KMS-11 (cell line): ENCODE measurements around the gene SNUPN.

Experiments
- H2AFZ ChIP-seq: fragments of 200-600 bp; sonication (generic); 2 replicates; pipeline ENCODE4 v1.6.1; 2016; ENCODE audit warnings: antibody characterized with exemption, mixed run types, low read depth
- H3K27ac ChIP-seq: fragments of 200-600 bp; sonication (generic); 2 replicates; pipeline ENCODE4 v1.6.1; 2016; ENCODE audit warnings: mild to moderate bottlenecking, mixed run types
- H3K27me3 ChIP-seq: fragments of 200-600 bp; sonication (generic); 2 replicates; pipeline ENCODE4 v1.6.1; 2017; ENCODE audit warnings: mild to moderate bottlenecking, low read depth, mixed run types, moderate library complexity; ENCODE audit not compliant: insufficient read depth
- H3K36me3 ChIP-seq: fragments of 200-600 bp; sonication (generic); 2 replicates; pipeline ENCODE4 v1.6.1; 2017; ENCODE audit warnings: mild to moderate bottlenecking, mixed run types; ENCODE audit not compliant: insufficient read depth
- H3K4me1 ChIP-seq: fragments of 200-600 bp; sonication (generic); 2 replicates; pipeline ENCODE4 v1.6.1; 2016; ENCODE audit warnings: mild to moderate bottlenecking, low read depth, mixed run types; ENCODE audit not compliant: poor library complexity, severe bottlenecking
- H3K4me2 ChIP-seq: fragments of 200-600 bp; sonication (generic); 2 replicates; pipeline ENCODE4 v1.7.0; 2016; ENCODE audit warnings: mild to moderate bottlenecking, mixed run types
- H3K4me3 ChIP-seq: fragments of 200-600 bp; sonication (generic); IDR thresholded peaks from 2 replicates; pipeline ENCODE4 v1.6.1; 2017; ENCODE audit warnings: low read depth, low read length, mixed read lengths; ENCODE audit not compliant: insufficient read depth
- H3K79me2 ChIP-seq: fragments of 200-600 bp; sonication (generic); 2 replicates; pipeline ENCODE4 v1.6.1; 2016; ENCODE audit warnings: low read depth, mixed run types; ENCODE audit not compliant: insufficient read depth
- H3K9ac ChIP-seq: fragments of 200-600 bp; sonication (generic); 2 replicates; pipeline ENCODE4 v1.6.1; 2016; ENCODE audit warnings: mild to moderate bottlenecking, mixed run types
- H4K20me1 ChIP-seq: fragments of 200-600 bp; sonication (generic); 2 replicates; pipeline ENCODE4 v1.6.1; 2016; ENCODE audit warnings: mild to moderate bottlenecking, mixed run types; ENCODE audit not compliant: insufficient read depth
- TF ChIP-seq, protein P1 (sequence below): fragments of 200-600 bp; sonication (generic); conservative IDR thresholded peaks from 2 replicates; pipeline ENCODE4 v1.6.1; 2017; ENCODE audit warnings: low read depth, mild to moderate bottlenecking, antibody characterized with exemption, low read length, moderate library complexity, mixed read lengths

Gene SNUPN

DNA sequence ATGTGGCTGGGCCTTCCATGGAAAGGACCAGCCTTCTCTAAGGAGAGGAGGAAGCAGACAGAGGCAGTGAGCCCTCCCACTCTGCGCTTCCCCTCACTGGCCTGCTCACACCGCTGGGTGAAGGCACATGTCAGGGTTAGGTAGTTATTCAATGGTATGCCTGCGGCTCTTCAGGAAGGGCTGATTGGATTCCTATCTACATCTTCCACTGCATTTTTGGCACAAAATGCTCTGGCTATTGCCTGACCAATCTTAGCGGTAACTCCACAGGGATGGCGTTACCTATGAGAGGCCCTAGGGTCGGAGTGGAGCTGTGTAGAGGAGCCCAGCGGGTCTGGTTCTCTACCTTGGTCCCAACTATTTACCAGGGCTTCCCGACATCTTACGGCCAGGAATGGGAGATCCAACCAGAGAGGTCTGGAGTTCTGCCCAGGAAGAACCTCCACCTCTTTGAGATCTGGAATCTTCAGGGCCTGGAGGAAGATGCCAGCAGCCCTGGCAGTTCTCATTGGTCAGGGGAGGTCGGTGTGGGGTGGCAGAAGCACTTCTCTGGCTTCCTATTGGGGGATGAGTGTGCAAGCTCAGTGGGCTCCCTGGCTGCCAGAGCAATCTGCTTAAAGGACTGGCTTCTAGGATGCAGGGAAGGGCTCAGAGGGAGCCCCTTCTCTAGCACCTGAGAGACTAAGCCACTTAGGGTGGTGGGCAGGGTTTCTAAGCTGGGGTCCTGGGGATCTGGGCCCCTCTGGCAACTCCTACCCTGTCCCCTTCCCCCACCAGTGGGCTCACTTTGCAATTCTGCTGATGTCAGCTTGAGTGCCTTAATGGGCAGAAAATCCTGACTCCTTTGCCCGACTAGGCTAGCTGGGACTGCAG, 46.4 kb upstream of the SNUPN start:
- no peak overlapping the region for H3K4me2 ChIP-seq
- H3K27me3 ChIP-seq = no peaks in the 10 kb centered on the region
- H2AFZ ChIP-seq = no peak overlapping the region
- no peaks in the 10 kb centered on the region for H4K20me1 ChIP-seq
- H3K9ac ChIP-seq = no peak overlapping the region
- no peak overlapping the region for H3K27ac ChIP-seq
- no peaks in the 10 kb centered on the region for H3K79me2 ChIP-seq
- TF ChIP-seq, protein P1, sequence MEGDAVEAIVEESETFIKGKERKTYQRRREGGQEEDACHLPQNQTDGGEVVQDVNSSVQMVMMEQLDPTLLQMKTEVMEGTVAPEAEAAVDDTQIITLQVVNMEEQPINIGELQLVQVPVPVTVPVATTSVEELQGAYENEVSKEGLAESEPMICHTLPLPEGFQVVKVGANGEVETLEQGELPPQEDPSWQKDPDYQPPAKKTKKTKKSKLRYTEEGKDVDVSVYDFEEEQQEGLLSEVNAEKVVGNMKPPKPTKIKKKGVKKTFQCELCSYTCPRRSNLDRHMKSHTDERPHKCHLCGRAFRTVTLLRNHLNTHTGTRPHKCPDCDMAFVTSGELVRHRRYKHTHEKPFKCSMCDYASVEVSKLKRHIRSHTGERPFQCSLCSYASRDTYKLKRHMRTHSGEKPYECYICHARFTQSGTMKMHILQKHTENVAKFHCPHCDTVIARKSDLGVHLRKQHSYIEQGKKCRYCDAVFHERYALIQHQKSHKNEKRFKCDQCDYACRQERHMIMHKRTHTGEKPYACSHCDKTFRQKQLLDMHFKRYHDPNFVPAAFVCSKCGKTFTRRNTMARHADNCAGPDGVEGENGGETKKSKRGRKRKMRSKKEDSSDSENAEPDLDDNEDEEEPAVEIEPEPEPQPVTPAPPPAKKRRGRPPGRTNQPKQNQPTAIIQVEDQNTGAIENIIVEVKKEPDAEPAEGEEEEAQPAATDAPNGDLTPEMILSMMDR = no peak
- H3K4me3 ChIP-seq = no peak overlapping the region
- no peaks in the 10 kb centered on the region for H3K4me1 ChIP-seq
- H3K36me3 ChIP-seq = no peaks in the 10 kb centered on the region

DNA sequence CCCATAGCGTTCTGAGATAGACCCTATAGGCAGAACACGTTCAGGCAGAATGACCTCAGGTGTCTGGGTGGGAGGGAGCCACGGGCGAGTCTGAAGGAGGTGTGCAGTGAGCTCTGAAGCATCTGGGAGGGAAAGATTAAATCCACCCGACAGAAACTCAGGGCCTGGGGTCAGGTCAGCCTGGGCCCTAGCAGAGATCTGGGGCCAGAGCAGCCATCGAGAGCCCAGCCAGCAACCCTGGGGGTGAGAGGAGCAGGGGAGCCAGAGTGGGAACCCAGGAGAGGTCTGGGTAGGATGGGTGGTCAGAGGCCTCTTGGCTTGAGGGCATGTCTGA, 44.3 kb upstream of the SNUPN start:
- H3K4me2 ChIP-seq = no peak overlapping the region
- H3K4me1 ChIP-seq = no peaks in the 10 kb centered on the region
- H3K4me3 ChIP-seq = no peak overlapping the region
- no peak overlapping the region for H2AFZ ChIP-seq
- H4K20me1 ChIP-seq = no peaks in the 10 kb centered on the region
- H3K27ac ChIP-seq = no peak overlapping the region
- no peak overlapping the region for H3K9ac ChIP-seq
- H3K36me3 ChIP-seq = no peaks in the 10 kb centered on the region
- no peaks in the 10 kb centered on the region for H3K79me2 ChIP-seq
- no peaks in the 10 kb centered on the region for H3K27me3 ChIP-seq
- TF ChIP-seq, protein P1 = no peak

DNA sequence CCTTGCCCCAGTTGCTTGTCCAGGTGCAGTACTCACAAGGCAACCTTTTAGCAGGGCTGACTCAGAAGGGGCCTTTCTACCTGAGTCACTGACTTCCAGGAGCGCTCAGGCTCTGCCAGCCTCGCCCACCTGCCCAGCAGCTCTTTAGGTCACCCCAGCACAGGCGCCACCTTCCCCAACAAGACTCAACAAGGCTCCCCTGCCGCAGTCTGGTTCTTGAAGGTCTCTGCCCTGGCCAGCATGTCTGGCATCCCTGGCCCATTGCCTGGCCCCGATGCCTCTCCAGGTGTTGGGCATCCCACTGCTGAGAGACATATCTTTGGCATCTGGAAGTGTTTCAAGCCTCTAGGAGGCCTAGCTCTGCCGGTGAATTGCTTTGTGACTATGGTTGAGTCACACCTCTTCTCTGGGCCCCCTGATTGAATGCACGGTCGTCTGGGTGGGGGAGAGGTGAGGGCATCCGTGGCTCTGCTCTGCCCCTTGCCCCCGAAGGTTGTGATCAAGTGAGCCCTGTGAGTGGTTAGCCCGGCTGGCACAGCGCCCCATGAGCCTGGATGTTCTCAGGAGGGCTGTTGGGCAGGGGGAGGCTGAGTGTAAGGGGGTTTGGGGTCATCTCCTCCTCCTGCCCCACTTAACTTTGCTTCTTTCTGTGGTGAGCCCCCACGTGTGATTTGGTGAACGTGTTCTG, 43.8 kb upstream of the SNUPN start:
- Histone ChIP-seq H3K4me3 (no peak overlapping the region), H3K36me3 (no peaks in the 10 kb centered on the region), H3K4me1 (no peaks in the 10 kb centered on the region), H4K20me1 (no peaks in the 10 kb centered on the region), H2AFZ (no peak overlapping the region), H3K79me2 (no peaks in the 10 kb centered on the region), H3K27me3 (no peaks in the 10 kb centered on the region), H3K27ac (no peak overlapping the region), H3K9ac (no peak overlapping the region), H3K4me2 (no peak overlapping the region)
- TF ChIP-seq, protein P1 = no peak

DNA sequence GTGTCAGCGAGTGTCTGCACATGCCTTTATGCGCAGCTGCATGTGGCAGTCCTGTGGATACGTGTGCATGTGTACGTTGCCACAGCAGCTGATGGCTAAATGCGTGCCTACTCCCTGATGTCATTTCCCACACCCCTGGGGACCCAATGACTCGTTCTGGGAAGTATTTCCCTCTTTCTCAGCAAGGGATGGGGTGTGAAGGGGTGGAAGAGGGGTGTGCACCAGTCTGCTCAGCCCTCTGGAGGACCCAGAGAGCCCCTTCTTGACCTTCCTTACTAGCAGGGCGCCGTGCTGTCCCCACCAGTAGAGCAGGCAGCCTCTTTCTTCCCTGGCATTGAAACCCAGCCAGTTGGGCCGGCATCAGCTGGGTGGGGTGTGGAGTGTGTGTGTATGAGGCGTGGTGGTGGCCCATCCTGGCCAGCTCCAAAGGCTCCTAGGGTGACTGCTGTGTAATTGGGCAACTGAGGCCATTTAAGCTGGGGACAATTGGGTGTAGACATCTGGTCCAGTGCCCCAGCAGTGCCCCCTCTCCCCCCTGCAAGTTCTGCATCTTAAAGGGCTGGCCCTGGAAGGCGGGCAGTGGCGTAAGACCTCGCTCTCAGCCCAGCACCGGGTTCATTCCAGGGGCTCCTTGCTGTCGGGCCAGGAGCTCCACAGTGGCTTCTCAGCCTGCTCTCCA, 41.4 kb upstream of the SNUPN start:
- Histone ChIP-seq H3K27me3 (no peaks in the 10 kb centered on the region), H3K4me2 (no peak overlapping the region), H4K20me1 (no peaks in the 10 kb centered on the region), H3K4me3 (no peak overlapping the region), H3K36me3 (no peaks in the 10 kb centered on the region), H3K79me2 (no peaks in the 10 kb centered on the region), H3K9ac (no peak overlapping the region), H2AFZ (no peak overlapping the region), H3K27ac (no peak overlapping the region), H3K4me1 (no peaks in the 10 kb centered on the region)
- TF ChIP-seq, protein P1 = no peak
